H1 (cell line): ENCODE data around the gene PRR22.

Experiments
- CBX5 ChIP-seq: fragments of 300-800, 300-1000 bp; sonication (generic); IDR thresholded peaks from 2 replicates; pipeline ENCODE4 v1.7.1; 2016; ENCODE audit warnings: antibody characterized with exemption, low read length, low read depth
- EP300 ChIP-seq, 2 experiments: IDR thresholded peaks; 1 replicate in 1 of 2; 2 replicates in 1 of 2; pipeline ENCODE4 v1.6.1; 2011 to 2012; ENCODE audit warnings: low read depth in 2 of 2, low read length in 2 of 2, mild to moderate bottlenecking in 2 of 2, borderline replicate concordance in 1 of 2, inconsistent platforms in 1 of 2, moderate library complexity in 1 of 2
- EZH2 ChIP-seq: fragments of 200-600 bp; sonication (generic); IDR thresholded peaks from 2 replicates; pipeline ENCODE4 v1.7.1; 2012; ENCODE audit warnings: low read depth, mild to moderate bottlenecking, moderate library complexity, low read length, inconsistent platforms; ENCODE audit not compliant: severe bottlenecking
- HDAC6 ChIP-seq: IDR thresholded peaks from one replicate; pipeline ENCODE4 v1.7.1; 2012; ENCODE audit warnings: low read depth, mild to moderate bottlenecking, inconsistent platforms, low read length, moderate library complexity
- JUND ChIP-seq: IDR thresholded peaks from 2 replicates; pipeline ENCODE4 v1.6.1; 2011; ENCODE audit warnings: mild to moderate bottlenecking, improper control_type of control experiment, low read length
- POLR2A ChIP-seq, 2 experiments: IDR thresholded peaks; 1 replicate in 1 of 2; 2 replicates in 1 of 2; pipeline ENCODE4 v1.6.1; 2011; ENCODE audit warnings: low read depth in 2 of 2, low read length in 2 of 2, mild to moderate bottlenecking in 2 of 2; ENCODE audit errors: control extremely low read depth in 1 of 2
- POLR2AphosphoS5 ChIP-seq: IDR thresholded peaks from 2 replicates; pipeline ENCODE4 v1.6.1; 2011; ENCODE audit warnings: low read depth, low read length
- RAD21 ChIP-seq, 2 experiments: IDR thresholded peaks in 1 of 2; conservative IDR thresholded peaks in 1 of 2; 2 replicates each; pipeline ENCODE4 v1.6.1; 2011; ENCODE audit warnings: low read depth in 2 of 2, low read length in 2 of 2, improper control_type of control experiment in 1 of 2, inconsistent platforms in 1 of 2, mild to moderate bottlenecking in 1 of 2, moderate library complexity in 1 of 2
- RXRA ChIP-seq: IDR thresholded peaks from 2 replicates; pipeline ENCODE4 v1.6.1; 2011; ENCODE audit warnings: low read depth, mild to moderate bottlenecking, low read length, moderate library complexity; ENCODE audit not compliant: insufficient read depth
- TCF12 ChIP-seq: IDR thresholded peaks from 2 replicates; pipeline ENCODE4 v1.6.1; 2011; ENCODE audit warnings: low read depth, mild to moderate bottlenecking, low read length
- ZNF274 ChIP-seq: IDR thresholded peaks from 2 replicates; pipeline ENCODE4 v1.7.0; 2012; ENCODE audit warnings: low read length, borderline replicate concordance; ENCODE audit errors: extremely low read depth
- TF ChIP-seq, protein P1 (sequence below), 3 experiments: IDR thresholded peaks; 1 replicate in 2 of 3; 2 replicates in 1 of 3; pipeline versions ENCODE4 v1.5.1 to v1.6.1; 2011; ENCODE audit warnings: low read length in 3 of 3, mild to moderate bottlenecking in 3 of 3, inconsistent platforms in 2 of 3, low read depth in 1 of 3, moderate library complexity in 1 of 3; ENCODE audit not compliant: insufficient read depth in 1 of 3; ENCODE audit errors: control extremely low read depth in 1 of 3
- TF ChIP-seq, protein P2 (sequence below): IDR thresholded peaks from 2 replicates; pipeline ENCODE4 v1.6.1; 2011; ENCODE audit warnings: low read length, improper control_type of control experiment

- TF ChIP-seq, protein P1, sequence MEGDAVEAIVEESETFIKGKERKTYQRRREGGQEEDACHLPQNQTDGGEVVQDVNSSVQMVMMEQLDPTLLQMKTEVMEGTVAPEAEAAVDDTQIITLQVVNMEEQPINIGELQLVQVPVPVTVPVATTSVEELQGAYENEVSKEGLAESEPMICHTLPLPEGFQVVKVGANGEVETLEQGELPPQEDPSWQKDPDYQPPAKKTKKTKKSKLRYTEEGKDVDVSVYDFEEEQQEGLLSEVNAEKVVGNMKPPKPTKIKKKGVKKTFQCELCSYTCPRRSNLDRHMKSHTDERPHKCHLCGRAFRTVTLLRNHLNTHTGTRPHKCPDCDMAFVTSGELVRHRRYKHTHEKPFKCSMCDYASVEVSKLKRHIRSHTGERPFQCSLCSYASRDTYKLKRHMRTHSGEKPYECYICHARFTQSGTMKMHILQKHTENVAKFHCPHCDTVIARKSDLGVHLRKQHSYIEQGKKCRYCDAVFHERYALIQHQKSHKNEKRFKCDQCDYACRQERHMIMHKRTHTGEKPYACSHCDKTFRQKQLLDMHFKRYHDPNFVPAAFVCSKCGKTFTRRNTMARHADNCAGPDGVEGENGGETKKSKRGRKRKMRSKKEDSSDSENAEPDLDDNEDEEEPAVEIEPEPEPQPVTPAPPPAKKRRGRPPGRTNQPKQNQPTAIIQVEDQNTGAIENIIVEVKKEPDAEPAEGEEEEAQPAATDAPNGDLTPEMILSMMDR (IDR thresholded peaks at IDR 0.05; ENCODE audit: control extremely low read depth in 1 of 3, insufficient read depth in 1 of 3, low read depth in 1 of 3, low read length in 3 of 3), result no peak
- no peak for TF ChIP-seq TCF12
- TF ChIP-seq HDAC6, result no peak
- TF ChIP-seq JUND, result no peak
- TF ChIP-seq EZH2, result no peak
- TF ChIP-seq CBX5, result no peak
- no peak for TF ChIP-seq POLR2A (IDR thresholded peaks at IDR 0.05; ENCODE audit: control extremely low read depth in 1 of 2, low read depth in 2 of 2, low read length in 2 of 2)
- TF ChIP-seq ZNF274, result no peak
- no peak for TF ChIP-seq EP300 (IDR thresholded peaks at IDR 0.05; ENCODE audit: borderline replicate concordance in 1 of 2, low read depth in 2 of 2, low read length in 2 of 2)
- TF ChIP-seq RAD21 (IDR thresholded peaks at IDR 0.05 in 1 of 2, conservative IDR thresholded peaks at IDR 0.05 in 1 of 2; ENCODE audit: low read depth in 2 of 2, low read length in 2 of 2), result no peak
- no peak for TF ChIP-seq POLR2AphosphoS5
- TF ChIP-seq, protein P2, sequence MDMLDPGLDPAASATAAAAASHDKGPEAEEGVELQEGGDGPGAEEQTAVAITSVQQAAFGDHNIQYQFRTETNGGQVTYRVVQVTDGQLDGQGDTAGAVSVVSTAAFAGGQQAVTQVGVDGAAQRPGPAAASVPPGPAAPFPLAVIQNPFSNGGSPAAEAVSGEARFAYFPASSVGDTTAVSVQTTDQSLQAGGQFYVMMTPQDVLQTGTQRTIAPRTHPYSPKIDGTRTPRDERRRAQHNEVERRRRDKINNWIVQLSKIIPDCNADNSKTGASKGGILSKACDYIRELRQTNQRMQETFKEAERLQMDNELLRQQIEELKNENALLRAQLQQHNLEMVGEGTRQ, result no peak
- TF ChIP-seq RXRA, result no peak
Measured at GRCh38 chr19:5809469-5809868, 24.9 kb upstream of the PRR22 start.
